Measurements from ENCODE around the gene ENTPD5. TPM values are rescaled to one million over a fixed set of nuclear protein-coding genes. Genes with fewer than 3 reads are reported as not detected.
A peak's percentile ranks its signal among the peaks of the same experiment; 100 is the strongest.

ENTPD5 gene, protein sequence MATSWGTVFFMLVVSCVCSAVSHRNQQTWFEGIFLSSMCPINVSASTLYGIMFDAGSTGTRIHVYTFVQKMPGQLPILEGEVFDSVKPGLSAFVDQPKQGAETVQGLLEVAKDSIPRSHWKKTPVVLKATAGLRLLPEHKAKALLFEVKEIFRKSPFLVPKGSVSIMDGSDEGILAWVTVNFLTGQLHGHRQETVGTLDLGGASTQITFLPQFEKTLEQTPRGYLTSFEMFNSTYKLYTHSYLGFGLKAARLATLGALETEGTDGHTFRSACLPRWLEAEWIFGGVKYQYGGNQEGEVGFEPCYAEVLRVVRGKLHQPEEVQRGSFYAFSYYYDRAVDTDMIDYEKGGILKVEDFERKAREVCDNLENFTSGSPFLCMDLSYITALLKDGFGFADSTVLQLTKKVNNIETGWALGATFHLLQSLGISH
- 3.2 TPM for polyA plus RNA-seq (2013, experiment 1 of 2)
- polyA plus RNA-seq (2013, experiment 2 of 2) = 3.1 TPM

DNA sequence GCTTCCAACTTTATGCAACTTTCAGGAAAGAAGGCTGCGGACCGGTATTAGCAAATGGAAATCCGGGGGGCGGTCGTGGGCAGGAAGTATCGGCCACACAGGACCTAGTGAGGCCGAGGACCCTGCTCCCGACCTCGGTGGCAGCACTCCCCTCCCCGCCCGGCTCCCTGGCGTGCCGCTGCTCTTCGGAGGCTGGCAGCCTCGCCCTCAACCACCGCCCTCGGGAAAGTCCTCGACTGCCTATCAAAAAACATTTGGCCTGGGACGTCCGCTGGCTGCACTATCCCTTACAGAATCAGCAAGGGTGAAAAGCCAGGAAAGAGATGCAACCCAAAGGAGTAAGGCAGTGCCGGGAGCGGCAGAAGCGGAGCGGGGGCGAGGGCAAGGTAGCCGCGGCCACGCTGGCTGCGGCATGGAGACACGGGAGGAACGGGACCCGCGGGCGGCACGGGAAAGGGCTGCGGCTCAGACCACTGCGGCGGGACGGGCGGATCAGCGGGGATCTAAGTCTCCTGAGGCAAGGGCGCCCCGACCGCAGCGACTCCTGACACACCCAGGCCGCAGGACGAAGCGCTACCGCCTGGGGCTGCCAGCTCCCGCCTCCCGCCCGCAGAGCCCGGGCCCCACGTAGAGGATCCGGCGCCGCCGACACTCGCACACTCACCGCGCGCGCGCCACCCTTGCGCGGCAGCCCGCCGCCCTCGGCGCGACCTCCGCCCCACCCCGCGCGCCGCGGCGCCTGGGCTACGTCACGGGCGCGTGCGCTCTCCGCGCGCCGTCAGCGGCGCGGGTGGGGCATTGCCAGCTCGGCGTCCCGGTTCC, at the start of gene ENTPD5, which contains the start of gene BBOF1:
TSS of gene ENTPD5 (minus strand) at position 703 of the 822 bp plus-strand sequence. CDS start 31,186 bp downstream, outside the sequence.
TSS of gene BBOF1 (plus strand) at position 764 of the 822 bp plus-strand sequence. CDS start 130 bp downstream, outside the sequence.
- peak within 1 kb of the TSS; percentile 68 for H3K4me3 ChIP-seq (ENCODE audit: low read length)
- no peak within 1 kb of the TSS for H4K5ac ChIP-seq (ENCODE audit: low read length)
- peak within 1 kb of the TSS; percentile 0 for H3K23ac ChIP-seq (ENCODE audit: low read length)
- peak; percentile 74 for DNase-seq
- peak within 1 kb of the TSS; percentile 78 for H3K56ac ChIP-seq (ENCODE audit: low read length)
- no CpG with 5 or more reads among the region's 93 CpGs for WGBS (ENCODE audit: extremely low coverage, insufficient coverage, low lambda C conversion rate)
- no peaks in the 10 kb centered on the region for H3K27me3 ChIP-seq (ENCODE audit: insufficient read depth, low read length, poor library complexity)
- H4K8ac ChIP-seq (ENCODE audit: low read depth, low read length) = no peak within 1 kb of the TSS
- no peak within 1 kb of the TSS for H3K4ac ChIP-seq (ENCODE audit: low read depth, low read length)
- H3K79me2 ChIP-seq (ENCODE audit: control insufficient read depth, insufficient read depth, low read length) = no peaks in the 10 kb centered on the region
- no peaks in the 10 kb centered on the region for H3K79me1 ChIP-seq (ENCODE audit: low read length)
- peak within 1 kb of the TSS; percentile 68 for H3K9ac ChIP-seq (ENCODE audit: low read length)
- H2AK5ac ChIP-seq (ENCODE audit: low read length) = no peak within 1 kb of the TSS
- H3K18ac ChIP-seq (ENCODE audit: low read length) = peak within 1 kb of the TSS; percentile 16
- H2BK15ac ChIP-seq (replicated peaks; ENCODE audit: low read depth) = no peak within 1 kb of the TSS
- peak within 1 kb of the TSS; percentile 92 for H3K4me2 ChIP-seq (ENCODE audit: low read length)
- no peaks in the 10 kb centered on the region for H3K4me1 ChIP-seq (ENCODE audit: control insufficient read depth, low read depth, low read length)
- H2BK5ac ChIP-seq (ENCODE audit: low read length) = no peak within 1 kb of the TSS
- H3K27ac ChIP-seq (ENCODE audit: low read depth, low read length) = peak within 1 kb of the TSS; percentile 3
- H2BK120ac ChIP-seq (ENCODE audit: low read depth, low read length) = no peak within 1 kb of the TSS
- no peaks in the 10 kb centered on the region for H3K36me3 ChIP-seq (ENCODE audit: control insufficient read depth, insufficient read depth, low read length)

DNA sequence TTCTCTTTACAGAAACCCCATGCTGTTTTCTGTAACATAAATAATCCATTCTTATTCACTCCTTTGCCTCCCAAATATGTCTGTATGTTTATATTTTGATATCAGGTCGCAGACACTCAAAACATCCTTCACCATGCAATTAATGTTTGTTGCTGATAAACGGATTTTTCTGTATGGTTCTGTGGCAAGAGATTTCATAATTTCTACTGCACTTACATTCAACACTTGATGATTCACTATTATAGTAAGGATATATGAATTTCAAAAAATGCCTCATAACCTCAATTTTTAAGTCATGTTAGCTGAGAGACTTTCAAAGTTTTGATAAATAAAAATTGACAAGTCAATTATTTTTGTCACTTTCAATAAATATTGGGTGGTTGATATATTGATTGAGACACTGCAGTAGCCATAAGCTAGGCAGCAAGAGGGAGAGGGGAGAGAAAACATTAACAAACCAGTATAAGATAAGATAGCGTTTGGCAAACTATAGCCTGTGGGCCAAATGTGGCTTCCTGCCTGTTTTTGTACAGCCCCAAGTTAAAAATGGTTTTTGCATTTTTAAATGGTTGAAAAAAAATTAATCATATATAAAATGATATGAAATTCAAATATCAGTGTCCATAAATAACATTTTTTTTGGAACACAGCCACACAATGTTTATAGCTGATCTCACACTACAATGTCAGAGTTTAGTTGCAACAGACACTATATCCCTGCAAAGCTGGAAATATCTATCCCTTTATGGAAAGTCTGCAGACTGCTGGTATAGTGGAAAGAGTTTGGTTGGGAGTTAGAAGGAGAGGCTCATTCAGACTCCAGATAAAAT, 46.9 kb upstream of the ENTPD5 start:
- Histone ChIP-seq H2BK5ac (ENCODE audit: low read length) (no peak overlapping the region), H3K56ac (ENCODE audit: low read length) (no peak overlapping the region), H3K18ac (ENCODE audit: low read length) (no peak overlapping the region), H3K4me3 (ENCODE audit: low read length) (no peak overlapping the region), H4K8ac (ENCODE audit: low read depth, low read length) (no peak overlapping the region), H3K79me1 (ENCODE audit: low read length) (no peaks in the 10 kb centered on the region), H3K27ac (ENCODE audit: low read depth, low read length) (no peak overlapping the region), H3K4ac (ENCODE audit: low read depth, low read length) (no peak overlapping the region), H3K23ac (ENCODE audit: low read length) (no peak overlapping the region), H4K5ac (ENCODE audit: low read length) (no peak overlapping the region), H2BK120ac (ENCODE audit: low read depth, low read length) (no peak overlapping the region), H3K9ac (ENCODE audit: low read length) (no peak overlapping the region), H2AK5ac (ENCODE audit: low read length) (no peak overlapping the region), H3K79me2 (ENCODE audit: control insufficient read depth, insufficient read depth, low read length) (no peaks in the 10 kb centered on the region), H3K36me3 (ENCODE audit: control insufficient read depth, insufficient read depth, low read length) (no peaks in the 10 kb centered on the region), H3K4me2 (ENCODE audit: low read length) (no peak overlapping the region), H3K4me1 (ENCODE audit: control insufficient read depth, low read depth, low read length) (no peaks in the 10 kb centered on the region), H3K27me3 (ENCODE audit: insufficient read depth, low read length, poor library complexity) (no peaks in the 10 kb centered on the region), H2BK15ac (replicated peaks; ENCODE audit: low read depth) (no peak overlapping the region)
- DNase-seq = no peak
- no CpG with 5 or more reads among the region's 3 CpGs for WGBS (ENCODE audit: extremely low coverage, insufficient coverage, low lambda C conversion rate)

DNA sequence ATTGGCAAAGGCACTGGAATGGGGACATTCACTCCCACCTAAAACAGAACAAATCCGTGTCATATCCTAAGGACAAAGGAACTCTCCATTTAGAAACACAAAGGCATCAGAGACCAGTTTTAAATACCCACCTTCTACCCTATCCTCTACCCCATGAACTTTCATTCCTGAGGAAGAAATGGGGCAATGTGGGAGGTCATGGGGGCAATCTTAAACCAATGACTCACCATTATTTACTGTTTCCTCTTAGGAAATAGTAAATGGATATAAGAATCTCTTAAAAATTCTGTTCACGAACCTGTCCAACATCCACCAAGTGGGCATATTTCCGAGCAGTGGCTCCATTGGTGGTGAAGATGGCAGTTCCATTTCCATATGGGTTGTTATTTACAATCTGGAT, 45.8 kb upstream of the ENTPD5 start:
- WGBS (ENCODE audit: extremely low coverage, insufficient coverage, low lambda C conversion rate) = no CpG with 5 or more reads among the region's 3 CpGs

DNA sequence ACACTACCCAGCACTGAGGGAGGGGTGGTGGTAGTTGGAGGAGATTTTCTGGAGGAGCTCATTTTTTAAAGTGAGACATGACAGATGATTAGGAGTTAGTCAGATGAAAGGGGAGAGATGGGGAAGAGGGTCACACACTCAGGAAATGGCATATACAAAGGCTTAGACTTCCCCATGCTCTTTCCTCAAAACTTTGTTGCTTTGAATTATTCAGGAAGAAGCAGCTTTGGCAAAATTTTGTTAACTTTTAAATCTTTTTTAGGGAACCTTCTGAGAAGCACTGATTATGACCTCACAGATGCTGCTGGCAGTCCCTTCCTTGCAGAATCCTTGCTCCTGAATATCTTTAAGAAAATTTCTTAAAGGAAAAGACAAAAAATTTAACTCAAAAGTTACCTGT, 45.3 kb upstream of the ENTPD5 start:
- Histone ChIP-seq H3K79me2 (ENCODE audit: control insufficient read depth, insufficient read depth, low read length) (no peaks in the 10 kb centered on the region), H4K8ac (ENCODE audit: low read depth, low read length) (no peak overlapping the region), H3K4me2 (ENCODE audit: low read length) (no peak overlapping the region), H3K23ac (ENCODE audit: low read length) (no peak overlapping the region), H2BK15ac (replicated peaks; ENCODE audit: low read depth) (no peak overlapping the region), H3K4me3 (ENCODE audit: low read length) (no peak overlapping the region), H3K56ac (ENCODE audit: low read length) (no peak overlapping the region), H2BK120ac (ENCODE audit: low read depth, low read length) (no peak overlapping the region), H2AK5ac (ENCODE audit: low read length) (no peak overlapping the region), H2BK5ac (ENCODE audit: low read length) (no peak overlapping the region), H3K18ac (ENCODE audit: low read length) (no peak overlapping the region), H3K79me1 (ENCODE audit: low read length) (no peaks in the 10 kb centered on the region), H3K27me3 (ENCODE audit: insufficient read depth, low read length, poor library complexity) (no peaks in the 10 kb centered on the region), H3K36me3 (ENCODE audit: control insufficient read depth, insufficient read depth, low read length) (no peaks in the 10 kb centered on the region), H3K4me1 (ENCODE audit: control insufficient read depth, low read depth, low read length) (no peaks in the 10 kb centered on the region), H3K27ac (ENCODE audit: low read depth, low read length) (no peak overlapping the region), H4K5ac (ENCODE audit: low read length) (no peak overlapping the region), H3K9ac (ENCODE audit: low read length) (no peak overlapping the region), H3K4ac (ENCODE audit: low read depth, low read length) (no peak overlapping the region)
- DNase-seq = no peak

More for the DNA sequence above, 45.8 kb upstream of the ENTPD5 start:
- Histone ChIP-seq H3K79me1 (ENCODE audit: low read length) (no peaks in the 10 kb centered on the region), H3K18ac (ENCODE audit: low read length) (no peak overlapping the region), H2BK120ac (ENCODE audit: low read depth, low read length) (no peak overlapping the region), H3K9ac (ENCODE audit: low read length) (no peak overlapping the region), H3K4ac (ENCODE audit: low read depth, low read length) (no peak overlapping the region), H3K36me3 (ENCODE audit: control insufficient read depth, insufficient read depth, low read length) (no peaks in the 10 kb centered on the region), H3K56ac (ENCODE audit: low read length) (no peak overlapping the region), H3K4me2 (ENCODE audit: low read length) (no peak overlapping the region), H3K4me3 (ENCODE audit: low read length) (no peak overlapping the region), H3K79me2 (ENCODE audit: control insufficient read depth, insufficient read depth, low read length) (no peaks in the 10 kb centered on the region), H3K4me1 (ENCODE audit: control insufficient read depth, low read depth, low read length) (no peaks in the 10 kb centered on the region), H4K8ac (ENCODE audit: low read depth, low read length) (no peak overlapping the region), H2AK5ac (ENCODE audit: low read length) (no peak overlapping the region), H3K27me3 (ENCODE audit: insufficient read depth, low read length, poor library complexity) (no peaks in the 10 kb centered on the region), H4K5ac (ENCODE audit: low read length) (no peak overlapping the region), H2BK5ac (ENCODE audit: low read length) (no peak overlapping the region), H3K23ac (ENCODE audit: low read length) (no peak overlapping the region), H3K27ac (ENCODE audit: low read depth, low read length) (no peak overlapping the region), H2BK15ac (replicated peaks; ENCODE audit: low read depth) (no peak overlapping the region)
- no peak for DNase-seq

DNA sequence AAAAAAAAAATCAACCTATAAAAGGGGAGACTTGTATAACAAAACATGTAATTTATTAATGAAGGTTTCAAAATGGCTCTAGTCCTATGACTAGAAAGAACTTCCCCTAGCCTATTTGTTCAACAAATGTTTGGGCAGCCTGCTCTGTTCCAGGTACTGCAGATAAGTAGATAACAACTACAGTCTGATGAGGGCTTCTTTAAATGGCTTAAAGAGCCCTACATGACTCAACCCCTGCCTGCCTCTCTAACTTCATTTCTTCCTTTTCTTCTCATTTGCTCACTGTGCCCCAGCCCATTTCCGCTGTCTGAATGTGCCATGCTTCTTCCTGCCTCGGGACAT, 43.7 kb upstream of the ENTPD5 start:
- no peak overlapping the region for H2AK5ac ChIP-seq (ENCODE audit: low read length)
- no peak for DNase-seq
- no peak overlapping the region for H2BK120ac ChIP-seq (ENCODE audit: low read depth, low read length)
- no peaks in the 10 kb centered on the region for H3K79me2 ChIP-seq (ENCODE audit: control insufficient read depth, insufficient read depth, low read length)
- no peak overlapping the region for H4K8ac ChIP-seq (ENCODE audit: low read depth, low read length)
- no peak overlapping the region for H3K27ac ChIP-seq (ENCODE audit: low read depth, low read length)
- H3K56ac ChIP-seq (ENCODE audit: low read length) = no peak overlapping the region
- H3K79me1 ChIP-seq (ENCODE audit: low read length) = no peaks in the 10 kb centered on the region
- no peak overlapping the region for H2BK5ac ChIP-seq (ENCODE audit: low read length)
- WGBS (ENCODE audit: extremely low coverage, insufficient coverage, low lambda C conversion rate) = no CpG with 5 or more reads among the region's 2 CpGs
- H3K9ac ChIP-seq (ENCODE audit: low read length) = no peak overlapping the region
- no peak overlapping the region for H3K4me3 ChIP-seq (ENCODE audit: low read length)
- H3K36me3 ChIP-seq (ENCODE audit: control insufficient read depth, insufficient read depth, low read length) = no peaks in the 10 kb centered on the region
- H3K4ac ChIP-seq (ENCODE audit: low read depth, low read length) = no peak overlapping the region
- no peak overlapping the region for H4K5ac ChIP-seq (ENCODE audit: low read length)
- H2BK15ac ChIP-seq (replicated peaks; ENCODE audit: low read depth) = no peak overlapping the region
- no peak overlapping the region for H3K4me2 ChIP-seq (ENCODE audit: low read length)
- no peak overlapping the region for H3K18ac ChIP-seq (ENCODE audit: low read length)
- H3K23ac ChIP-seq (ENCODE audit: low read length) = no peak overlapping the region
- H3K4me1 ChIP-seq (ENCODE audit: control insufficient read depth, low read depth, low read length) = no peaks in the 10 kb centered on the region
- H3K27me3 ChIP-seq (ENCODE audit: insufficient read depth, low read length, poor library complexity) = no peaks in the 10 kb centered on the region
